ENCODE data around the gene MAP2K1. TPM values are rescaled to one million over a fixed set of nuclear protein-coding genes. Genes with fewer than 3 reads are reported as not detected.

The MAP2K1 gene
- total RNA-seq, result 18.0 and 25.6 TPM in 2 replicates

GRCh38 chr15:66386204-66387123, at the start of gene MAP2K1:
Gene MAP2K1, plus strand, starts transcription at chr15:66386912. Its CDS starts 436 bp downstream, at chr15:66387348.

GRCh38 chr15:66356359-66357236, 30.1 kb upstream of the MAP2K1 start, which contains the start of gene TIPIN:
Gene TIPIN, minus strand, starts transcription at chr15:66356685. Its CDS starts 3,738 bp downstream, at chr15:66352947.

GRCh38 chr15:66497502-66498455, 111.1 kb downstream of the MAP2K1 start, which contains the start of gene SNAPC5:
Gene SNAPC5, minus strand, starts transcription at chr15:66497762. Its CDS starts 31 bp downstream, at chr15:66497731.

GRCh38 chr15:66504563-66505429, 118.1 kb downstream of the MAP2K1 start, which contains the start of the genes RPL4 and ZWILCH:
Gene RPL4, minus strand, starts transcription at chr15:66504855. Its CDS starts 65 bp downstream, at chr15:66504790.
Gene ZWILCH, plus strand, starts transcription at chr15:66505326. Its CDS starts 13 bp downstream, at chr15:66505339.

Small RNAs within 50 kb of the gene (small RNA-seq; reads per million reads assigned to genes)
- gene ATP5MFP6 (not detected), gene MIR4512 (0.11 reads per million), gene RF00019 (not detected), gene RF01159 (not detected), gene SCARNA14 (18.5 reads per million, percentile 97 among the genes with 10 or more reads in this experiment), gene SNORD16 (not detected), gene SNORD18A (not detected), gene SNORD18B (not detected), gene SNORD18C (not detected)

Other genes with a start within 250 kb of the MAP2K1 start
- gene MEGF11, start 133.2 kb upstream of the MAP2K1 start, total RNA-seq, result not detected in 2 replicates
- gene DIS3L, start 93.3 kb upstream of the MAP2K1 start, total RNA-seq, result 19.7 and 23.5 TPM in 2 replicates
- 15.4 and 19.0 TPM in 2 replicates for gene TIPIN, start 30.2 kb upstream of the MAP2K1 start, total RNA-seq
- 13.2 and 15.6 TPM in 2 replicates for gene SNAPC5, start 110.8 kb downstream of the MAP2K1 start, total RNA-seq
- 2,872 and 3,457 TPM in 2 replicates for gene RPL4, start 117.9 kb downstream of the MAP2K1 start, total RNA-seq
- gene ZWILCH, start 118.4 kb downstream of the MAP2K1 start, total RNA-seq, result 18.7 and 40.5 TPM in 2 replicates
- not detected in 2 replicates for gene LCTL, start 179.1 kb downstream of the MAP2K1 start, total RNA-seq